ENCODE measurements around the gene WDR43.

DNA sequence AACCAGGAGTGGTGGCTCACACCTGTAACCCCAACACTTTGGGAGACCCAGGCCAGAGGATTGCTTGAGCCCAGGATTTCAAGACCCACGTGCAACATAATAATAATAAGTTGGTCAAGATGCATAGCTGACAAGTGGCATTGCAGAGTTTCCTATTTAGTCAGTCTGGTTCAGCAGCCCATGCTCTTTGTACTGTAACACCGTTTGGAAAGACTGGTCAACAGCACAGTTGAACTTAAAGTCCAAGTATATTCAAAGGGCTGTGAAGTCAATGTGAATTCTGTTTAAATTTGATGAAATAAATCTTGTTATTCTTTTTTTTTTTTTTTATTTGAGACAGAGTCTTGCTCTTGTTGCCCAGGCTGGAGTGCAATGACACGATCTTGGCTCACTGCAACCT, 22.8 kb upstream of the WDR43 start:
- no peak for TF ChIP-seq CTCF (conservative IDR thresholded peaks at IDR 0.05; ENCODE audit: low read depth in 2 of 2)
- no peak for TF ChIP-seq EZH2 (IDR thresholded peaks at IDR 0.05; ENCODE audit: low read depth, unreplicated experiment)
- TF ChIP-seq POLR2AphosphoS5 (IDR thresholded peaks at IDR 0.05; ENCODE audit: low read depth): no peak
- no peak for TF ChIP-seq STAT1 (IDR thresholded peaks at IDR 0.05; ENCODE audit: unreplicated experiment)
- no peak for TF ChIP-seq REST (IDR thresholded peaks at IDR 0.05; ENCODE audit: unreplicated experiment)
- TF ChIP-seq CREB1 (CRISPR knock-in tag; IDR thresholded peaks at IDR 0.05; ENCODE audit: low read depth): no peak
- TF ChIP-seq JUNB (IDR thresholded peaks at IDR 0.05; ENCODE audit: unreplicated experiment): no peak
- no peak for TF ChIP-seq EZH2phosphoT487 (IDR thresholded peaks at IDR 0.05; ENCODE audit: unreplicated experiment)
- no peak for TF ChIP-seq ZNF114 (CRISPR knock-in tag; IDR thresholded peaks at IDR 0.05)
- TF ChIP-seq, protein P1, sequence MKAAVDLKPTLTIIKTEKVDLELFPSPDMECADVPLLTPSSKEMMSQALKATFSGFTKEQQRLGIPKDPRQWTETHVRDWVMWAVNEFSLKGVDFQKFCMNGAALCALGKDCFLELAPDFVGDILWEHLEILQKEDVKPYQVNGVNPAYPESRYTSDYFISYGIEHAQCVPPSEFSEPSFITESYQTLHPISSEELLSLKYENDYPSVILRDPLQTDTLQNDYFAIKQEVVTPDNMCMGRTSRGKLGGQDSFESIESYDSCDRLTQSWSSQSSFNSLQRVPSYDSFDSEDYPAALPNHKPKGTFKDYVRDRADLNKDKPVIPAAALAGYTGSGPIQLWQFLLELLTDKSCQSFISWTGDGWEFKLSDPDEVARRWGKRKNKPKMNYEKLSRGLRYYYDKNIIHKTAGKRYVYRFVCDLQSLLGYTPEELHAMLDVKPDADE (IDR thresholded peaks at IDR 0.05): no peak
- no peak for TF ChIP-seq ZNF331 (CRISPR knock-in tag; IDR thresholded peaks at IDR 0.05; ENCODE audit: low read depth)
- TF ChIP-seq NANOG (IDR thresholded peaks at IDR 0.05; ENCODE audit: borderline replicate concordance): no peak
- TF ChIP-seq, protein P2, sequence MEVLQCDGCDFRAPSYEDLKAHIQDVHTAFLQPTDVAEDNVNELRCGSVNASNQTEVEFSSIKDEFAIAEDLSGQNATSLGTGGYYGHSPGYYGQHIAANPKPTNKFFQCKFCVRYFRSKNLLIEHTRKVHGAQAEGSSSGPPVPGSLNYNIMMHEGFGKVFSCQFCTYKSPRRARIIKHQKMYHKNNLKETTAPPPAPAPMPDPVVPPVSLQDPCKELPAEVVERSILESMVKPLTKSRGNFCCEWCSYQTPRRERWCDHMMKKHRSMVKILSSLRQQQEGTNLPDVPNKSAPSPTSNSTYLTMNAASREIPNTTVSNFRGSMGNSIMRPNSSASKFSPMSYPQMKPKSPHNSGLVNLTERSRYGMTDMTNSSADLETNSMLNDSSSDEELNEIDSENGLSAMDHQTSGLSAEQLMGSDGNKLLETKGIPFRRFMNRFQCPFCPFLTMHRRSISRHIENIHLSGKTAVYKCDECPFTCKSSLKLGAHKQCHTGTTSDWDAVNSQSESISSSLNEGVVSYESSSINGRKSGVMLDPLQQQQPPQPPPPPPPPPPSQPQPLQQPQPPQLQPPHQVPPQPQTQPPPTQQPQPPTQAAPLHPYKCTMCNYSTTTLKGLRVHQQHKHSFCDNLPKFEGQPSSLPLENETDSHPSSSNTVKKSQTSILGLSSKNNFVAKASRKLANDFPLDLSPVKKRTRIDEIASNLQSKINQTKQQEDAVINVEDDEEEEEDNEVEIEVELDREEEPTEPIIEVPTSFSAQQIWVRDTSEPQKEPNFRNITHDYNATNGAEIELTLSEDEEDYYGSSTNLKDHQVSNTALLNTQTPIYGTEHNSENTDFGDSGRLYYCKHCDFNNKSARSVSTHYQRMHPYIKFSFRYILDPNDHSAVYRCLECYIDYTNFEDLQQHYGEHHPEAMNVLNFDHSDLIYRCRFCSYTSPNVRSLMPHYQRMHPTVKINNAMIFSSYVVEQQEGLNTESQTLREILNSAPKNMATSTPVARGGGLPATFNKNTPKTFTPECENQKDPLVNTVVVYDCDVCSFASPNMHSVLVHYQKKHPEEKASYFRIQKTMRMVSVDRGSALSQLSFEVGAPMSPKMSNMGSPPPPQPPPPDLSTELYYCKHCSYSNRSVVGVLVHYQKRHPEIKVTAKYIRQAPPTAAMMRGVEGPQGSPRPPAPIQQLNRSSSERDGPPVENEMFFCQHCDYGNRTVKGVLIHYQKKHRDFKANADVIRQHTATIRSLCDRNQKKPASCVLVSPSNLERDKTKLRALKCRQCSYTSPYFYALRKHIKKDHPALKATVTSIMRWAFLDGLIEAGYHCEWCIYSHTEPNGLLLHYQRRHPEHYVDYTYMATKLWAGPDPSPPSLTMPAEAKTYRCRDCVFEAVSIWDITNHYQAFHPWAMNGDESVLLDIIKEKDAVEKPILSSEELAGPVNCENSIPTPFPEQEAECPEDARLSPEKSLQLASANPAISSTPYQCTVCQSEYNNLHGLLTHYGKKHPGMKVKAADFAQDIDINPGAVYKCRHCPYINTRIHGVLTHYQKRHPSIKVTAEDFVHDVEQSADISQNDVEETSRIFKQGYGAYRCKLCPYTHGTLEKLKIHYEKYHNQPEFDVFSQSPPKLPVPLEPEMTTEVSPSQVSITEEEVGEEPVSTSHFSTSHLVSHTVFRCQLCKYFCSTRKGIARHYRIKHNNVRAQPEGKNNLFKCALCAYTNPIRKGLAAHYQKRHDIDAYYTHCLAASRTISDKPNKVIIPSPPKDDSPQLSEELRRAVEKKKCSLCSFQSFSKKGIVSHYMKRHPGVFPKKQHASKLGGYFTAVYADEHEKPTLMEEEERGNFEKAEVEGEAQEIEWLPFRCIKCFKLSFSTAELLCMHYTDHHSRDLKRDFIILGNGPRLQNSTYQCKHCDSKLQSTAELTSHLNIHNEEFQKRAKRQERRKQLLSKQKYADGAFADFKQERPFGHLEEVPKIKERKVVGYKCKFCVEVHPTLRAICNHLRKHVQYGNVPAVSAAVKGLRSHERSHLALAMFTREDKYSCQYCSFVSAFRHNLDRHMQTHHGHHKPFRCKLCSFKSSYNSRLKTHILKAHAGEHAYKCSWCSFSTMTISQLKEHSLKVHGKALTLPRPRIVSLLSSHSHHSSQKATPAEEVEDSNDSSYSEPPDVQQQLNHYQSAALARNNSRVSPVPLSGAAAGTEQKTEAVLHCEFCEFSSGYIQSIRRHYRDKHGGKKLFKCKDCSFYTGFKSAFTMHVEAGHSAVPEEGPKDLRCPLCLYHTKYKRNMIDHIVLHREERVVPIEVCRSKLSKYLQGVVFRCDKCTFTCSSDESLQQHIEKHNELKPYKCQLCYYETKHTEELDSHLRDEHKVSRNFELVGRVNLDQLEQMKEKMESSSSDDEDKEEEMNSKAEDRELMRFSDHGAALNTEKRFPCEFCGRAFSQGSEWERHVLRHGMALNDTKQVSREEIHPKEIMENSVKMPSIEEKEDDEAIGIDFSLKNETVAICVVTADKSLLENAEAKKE (CRISPR knock-in tag; IDR thresholded peaks at IDR 0.05): no peak

Data from GM23338 (cell line).